MM.1S (cell line): Measurements from ENCODE around the gene CCL13.

Source experiments
- CTCF ChIP-seq: fragments of 300-600 bp; sonication (generic); IDR thresholded peaks from 2 replicates; pipeline ENCODE4 v1.5.1; 2016; ENCODE audit warnings: antibody characterized with exemption, low read length, mixed read lengths
- EZH2 ChIP-seq: fragments of 300-600 bp; sonication (generic); optimal IDR thresholded peaks from 2 replicates; pipeline ENCODE3; 2017; ENCODE audit warnings: low read depth, mild to moderate bottlenecking, antibody characterized with exemption, low read length, mixed read lengths
- EZH2phosphoT487 ChIP-seq: fragments of 300-600 bp; sonication (generic); IDR thresholded peaks from 2 replicates; pipeline ENCODE4 v1.6.1; 2018; ENCODE audit warnings: antibody characterized with exemption, low read length

GRCh38 chr17:34369571-34369970 is 13.3 kb downstream of the CCL13 start:
- TF ChIP-seq CTCF, result no peak
- no peak for TF ChIP-seq EZH2
- no peak for TF ChIP-seq EZH2phosphoT487
